PC-3 (cell line): Measurements from ENCODE around the gene OR2D3. TPM values are rescaled to one million over a fixed set of nuclear protein-coding genes. Genes with fewer than 3 reads are reported as not detected.
"Not testable (repeated sequence)": the region's sequence is repeated elsewhere in the genome, so short reads cannot be mapped to it uniquely, and the experiment has no call there.

Source experiments
- ATAC-seq: fragments of 200-7000 bp; cut with Tn5 transposase; 2 replicates; pipeline ENCODE4 v1.9.1; 2020; ENCODE audit warnings: mild to moderate bottlenecking, moderate library complexity
- BruUV-seq: library from RNA; stranded (reverse); fragments of 400-500 nt; replicated peaks from 2 replicates; lab custom pipeline; 2021; lab: Mats Ljungman, UMichigan
- CTCF ChIA-PET: fragments of 300-600 bp; sonication (Branson Sonifier 250); formaldehyde crosslinking; loops from one replicate; lab custom pipeline; 2022; ENCODE audit warnings: antibody characterized with exemption; lab: Charles Lee
- POLR2A ChIA-PET: fragments of 300-600 bp; sonication (Branson Sonifier 250); formaldehyde crosslinking; loops from one replicate; lab custom pipeline; 2022; ENCODE audit warnings: antibody characterized with exemption; ENCODE audit not compliant: unreplicated experiment; lab: Charles Lee
- DNase-seq: peaks from one replicate; pipeline ENCODE4 v3.0.0-alpha.2; 2015
- H2AFZ ChIP-seq: fragments of 300-600 bp; sonication (generic); 2 replicates; pipeline ENCODE4 v1.6.0; 2016; ENCODE audit warnings: antibody characterized with exemption, low read length
- H3F3A ChIP-seq: fragments of 300-600 bp; sonication (generic); one replicate; pipeline ENCODE4 v1.6.0; 2017; ENCODE audit warnings: antibody characterized with exemption, low read length, control low read depth, mild to moderate bottlenecking; ENCODE audit not compliant: unreplicated experiment
- H3K27ac ChIP-seq: fragments of 300-600 bp; sonication (generic); 2 replicates; pipeline ENCODE4 v1.5.1; 2016; ENCODE audit warnings: mild to moderate bottlenecking, low read length
- H3K27me3 ChIP-seq: fragments of 300-600 bp; sonication (generic); 2 replicates; pipeline ENCODE4 v1.6.1; 2016; ENCODE audit warnings: low read length, mixed read lengths
- H3K36me3 ChIP-seq: fragments of 300-600 bp; sonication (generic); 2 replicates; pipeline ENCODE4 v1.6.1; 2016; ENCODE audit warnings: low read depth, mixed run types, low read length, mixed read lengths
- H3K4me1 ChIP-seq: fragments of 300-600 bp; sonication (generic); 2 replicates; pipeline ENCODE4 v1.5.1; 2016; ENCODE audit warnings: low read length; ENCODE audit not compliant: insufficient read depth
- H3K4me2 ChIP-seq: fragments of 300-600 bp; sonication (generic); 2 replicates; pipeline ENCODE4 v1.6.0; 2016; ENCODE audit warnings: low read length
- H3K4me3 ChIP-seq: fragments of 300-600 bp; sonication (generic); 2 replicates; pipeline ENCODE4 v1.5.1; 2016; ENCODE audit warnings: mild to moderate bottlenecking, low read length, mixed read lengths
- H3K79me2 ChIP-seq: fragments of 300-600 bp; sonication (generic); 2 replicates; pipeline ENCODE4 v1.6.1; 2017; ENCODE audit warnings: low read length, mixed read lengths
- H3K9ac ChIP-seq: fragments of 300-600 bp; sonication (generic); 2 replicates; pipeline ENCODE4 v1.6.0; 2016; ENCODE audit warnings: mild to moderate bottlenecking, low read length
- H3K9me2 ChIP-seq: fragments of 300-600 bp; sonication (generic); replicated peaks from 2 replicates; pipeline ENCODE4 v1.6.1; 2016; ENCODE audit warnings: mixed run types, low read length, mixed read lengths
- H3K9me3 ChIP-seq: fragments of 300-600 bp; sonication (generic); 2 replicates; pipeline ENCODE4 v1.6.1; 2016; ENCODE audit warnings: low read length, mixed read lengths
- H4K20me1 ChIP-seq: fragments of 300-600 bp; sonication (generic); 2 replicates; pipeline ENCODE4 v1.6.1; 2016; ENCODE audit warnings: low read length, mixed read lengths
- CTCF ChIP-seq: fragments of 300-600 bp; sonication (generic); conservative IDR thresholded peaks from 2 replicates; pipeline ENCODE4 v1.5.1; 2017; ENCODE audit warnings: antibody characterized with exemption, low read depth, mild to moderate bottlenecking, low read length
- EZH2 ChIP-seq: fragments of 300-600 bp; sonication (generic); IDR thresholded peaks from one replicate; pipeline ENCODE4 v1.6.1; 2017; ENCODE audit warnings: antibody characterized with exemption, mild to moderate bottlenecking, low read length; ENCODE audit not compliant: unreplicated experiment
- EZH2phosphoT487 ChIP-seq: fragments of 300-600 bp; sonication (generic); IDR thresholded peaks from 2 replicates; pipeline ENCODE4 v1.6.1; 2018; ENCODE audit warnings: mild to moderate bottlenecking, antibody characterized with exemption, low read length, borderline replicate concordance
- intact Hi-C: fragments of 100-400 bp; cut with micrococcal nuclease; formaldehyde crosslinking; loops from 2 replicates; pipeline ENCODE4 v1.9.0; 2023
- total RNA-seq: library from RNA; depleted of rRNA; stranded (reverse); fragments of >200 nt; gene quantifications from 2 replicates; pipeline ENCODE4 v1.2.3, GENCODE V29; 2014

Gene OR2D3
- total RNA-seq, 1 experiment from 2014 or later, result not detected

GRCh38 chr11:6882751-6883150, 38.1 kb upstream of the OR2D3 start:
- ChIA-PET POLR2A (no interaction called here), CTCF (no interaction called here)
- H3K4me1 ChIP-seq, result no peaks in the 10 kb centered on the region
- ATAC-seq, result no peak
- H3K27ac ChIP-seq, result no peak overlapping the region
- H2AFZ ChIP-seq, result no peak overlapping the region
- H3K9me3 ChIP-seq, result no peaks in the 10 kb centered on the region
- intact Hi-C loops, result no loop called here
- TF ChIP-seq EZH2, result no peak
- no peak for TF ChIP-seq EZH2phosphoT487
- no peak for TF ChIP-seq CTCF
- no peaks in the 10 kb centered on the region for H3K79me2 ChIP-seq
- H3K27me3 ChIP-seq, result peaks cover 16% of the 10 kb centered on the region
- H3K4me3 ChIP-seq, result no peak overlapping the region
- no TSS peak for BruUV-seq
- no peaks in the 10 kb centered on the region for H4K20me1 ChIP-seq
- no peak overlapping the region for H3K4me2 ChIP-seq
- DNase-seq, result no peak
- H3K9ac ChIP-seq, result no peak overlapping the region
- H3F3A ChIP-seq, result no peaks in the 10 kb centered on the region
- no peaks in the 10 kb centered on the region for H3K36me3 ChIP-seq
- no peaks in the 10 kb centered on the region for H3K9me2 ChIP-seq

GRCh38 chr11:6887711-6888110, 33.1 kb upstream of the OR2D3 start:
- H4K20me1 ChIP-seq, H2AFZ ChIP-seq, H3K9me3 ChIP-seq, ATAC-seq, CTCF ChIA-PET, H3K9me2 ChIP-seq, H3K27ac ChIP-seq, H3K79me2 ChIP-seq, DNase-seq, intact Hi-C loops, BruUV-seq, H3K4me1 ChIP-seq, POLR2A ChIA-PET, H3K4me3 ChIP-seq, H3K4me2 ChIP-seq, H3K27me3 ChIP-seq, H3F3A ChIP-seq, H3K9ac ChIP-seq, H3K36me3 ChIP-seq: not testable (repeated sequence)

GRCh38 chr11:6888830-6889229, 32.0 kb upstream of the OR2D3 start:
- no peaks in the 10 kb centered on the region for H3K36me3 ChIP-seq
- no peak for ATAC-seq
- H3K9me3 ChIP-seq, result no peaks in the 10 kb centered on the region
- no peak overlapping the region for H3K27ac ChIP-seq
- H3K79me2 ChIP-seq, result no peaks in the 10 kb centered on the region
- H3K27me3 ChIP-seq, result no peaks in the 10 kb centered on the region
- POLR2A ChIA-PET, result interaction anchor here (0.6 kb wide), 1 partner anchor 13 kb away, joined by 4 read pairs; no protein-coding TSS in a partner anchor
- TF ChIP-seq CTCF (no peak), EZH2 (no peak), EZH2phosphoT487 (no peak)
- H3K9me2 ChIP-seq, result no peaks in the 10 kb centered on the region
- intact Hi-C loops, result no loop called here
- no peak overlapping the region for H2AFZ ChIP-seq
- BruUV-seq, result no TSS peak
- no peak overlapping the region for H3K4me3 ChIP-seq
- no peak overlapping the region for H3K9ac ChIP-seq
- CTCF ChIA-PET, result no interaction called here
- H3K4me2 ChIP-seq, result no peak overlapping the region
- DNase-seq, result no peak
- no peaks in the 10 kb centered on the region for H3F3A ChIP-seq
- no peaks in the 10 kb centered on the region for H3K4me1 ChIP-seq
- H4K20me1 ChIP-seq, result no peaks in the 10 kb centered on the region
